ENCODE data around the gene NRTN.

Gene NRTN

GRCh38 chr19:5800361-5801270, 4.3 kb upstream of the NRTN start:
- no peak for DNase-seq (ENCODE audit: low read depth)
- H3K4me3 ChIP-seq (ENCODE audit: low read depth, low read length): no peak overlapping the region
- no peak for TF ChIP-seq CTCF (IDR thresholded peaks at IDR 0.05; ENCODE audit: control insufficient read depth, extremely low read depth, insufficient read depth)

GRCh38 chr19:5801796-5802619, 2.9 kb upstream of the NRTN start:
- no peak for DNase-seq (ENCODE audit: low read depth)
- no peak for TF ChIP-seq CTCF (IDR thresholded peaks at IDR 0.05; ENCODE audit: control insufficient read depth, extremely low read depth, insufficient read depth)
- no peak overlapping the region for H3K4me3 ChIP-seq (ENCODE audit: low read depth, low read length)

GRCh38 chr19:5803441-5803751, 1.5 kb upstream of the NRTN start:
- no peak for DNase-seq (ENCODE audit: low read depth)
- H3K4me3 ChIP-seq (ENCODE audit: low read depth, low read length): peak overlapping the region; percentile 46
- no peak for TF ChIP-seq CTCF (IDR thresholded peaks at IDR 0.05; ENCODE audit: control insufficient read depth, extremely low read depth, insufficient read depth)

- peak overlapping the region; percentile 46 for H3K4me3 ChIP-seq (ENCODE audit: low read depth, low read length)
- peak; percentile 30 for DNase-seq (ENCODE audit: low read depth)
- TF ChIP-seq CTCF (IDR thresholded peaks at IDR 0.05; ENCODE audit: control insufficient read depth, extremely low read depth, insufficient read depth): peak; percentile 98
These were observed 933 bp upstream of the NRTN start for GRCh38 chr19:5803752-5804515.

GRCh38 chr19:5805462-5806132, 730 bp downstream of the NRTN start:
- peak overlapping the region; percentile 37 for H3K4me3 ChIP-seq (ENCODE audit: low read depth, low read length)
- DNase-seq (ENCODE audit: low read depth): no peak
- TF ChIP-seq CTCF (IDR thresholded peaks at IDR 0.05; ENCODE audit: control insufficient read depth, extremely low read depth, insufficient read depth): peak; percentile 73

GRCh38 chr19:5806133-5806489, 1.2 kb downstream of the NRTN start:
- no peak overlapping the region for H3K4me3 ChIP-seq (ENCODE audit: low read depth, low read length)
- no peak for DNase-seq (ENCODE audit: low read depth)
- no peak for TF ChIP-seq CTCF (IDR thresholded peaks at IDR 0.05; ENCODE audit: control insufficient read depth, extremely low read depth, insufficient read depth)
